Neural cell (in vitro differentiated cells): ENCODE measurements around the gene MAD1L1. TPM values are rescaled to one million over a fixed set of nuclear protein-coding genes. Genes with fewer than 3 reads are reported as not detected.

ENCODE experiments used
- H2AFZ ChIP-seq: fragments of 200-600, 300-800 bp; sonication (generic), shearing (Covaris generic); 2 replicates; pipeline ENCODE4 v1.6.0; 2014; ENCODE audit warnings: low read depth, mild to moderate bottlenecking, antibody characterized with exemption, low read length, moderate library complexity
- H3F3A ChIP-seq: fragments of 200-600 bp; shearing (Covaris generic); 2 replicates; pipeline ENCODE4 v1.6.1; 2016; ENCODE audit warnings: mild to moderate bottlenecking, moderate library complexity, mixed read lengths, antibody characterized with exemption, low read length; ENCODE audit not compliant: insufficient read depth, poor library complexity, severe bottlenecking
- H3K27ac ChIP-seq: fragments of 200-600, 300-800 bp; sonication (generic), shearing (Covaris generic); 2 replicates; pipeline ENCODE4 v1.5.1; 2014; ENCODE audit warnings: mild to moderate bottlenecking, low read length, moderate library complexity
- H3K27me3 ChIP-seq: fragments of 300-800, 200-600 bp; sonication (generic), shearing (Covaris generic); 2 replicates; pipeline ENCODE4 v1.6.0; 2014; ENCODE audit warnings: mild to moderate bottlenecking, low read depth, low read length, moderate library complexity; ENCODE audit not compliant: insufficient read depth
- H3K36me3 ChIP-seq: fragments of 300-800, 200-600 bp; sonication (generic), shearing (Covaris generic); 2 replicates; pipeline ENCODE4 v1.5.1; 2014; ENCODE audit warnings: mild to moderate bottlenecking, antibody characterized with exemption, low read length, moderate library complexity; ENCODE audit not compliant: insufficient read depth
- H3K4me2 ChIP-seq: fragments of 300-800, 200-600 bp; sonication (generic), shearing (Covaris generic); 2 replicates; pipeline ENCODE4 v1.6.0; 2014; ENCODE audit warnings: mild to moderate bottlenecking, low read length
- H3K4me3 ChIP-seq: fragments of 300-800, 200-600 bp; sonication (generic), shearing (Covaris generic); 2 replicates; pipeline ENCODE4 v1.5.1; 2014; ENCODE audit warnings: mild to moderate bottlenecking, low read length, moderate library complexity
- H3K79me2 ChIP-seq: fragments of 200-600 bp; shearing (Covaris generic); replicated peaks from 2 replicates; pipeline ENCODE4 v1.6.0; 2014; ENCODE audit warnings: mild to moderate bottlenecking, low read length, moderate library complexity; ENCODE audit not compliant: insufficient read depth
- H3K9ac ChIP-seq: fragments of 300-800, 200-600 bp; sonication (generic), shearing (Covaris generic); 2 replicates; pipeline ENCODE4 v1.6.1; 2016; ENCODE audit warnings: mild to moderate bottlenecking, low read length, mixed read lengths
- H3K9me2 ChIP-seq: fragments of 200-600 bp; shearing (Covaris generic); 2 replicates; pipeline ENCODE4 v1.6.1; 2016; ENCODE audit warnings: mild to moderate bottlenecking, low read length, mixed read lengths; ENCODE audit not compliant: insufficient read depth
- H3K9me3 ChIP-seq: fragments of 200-600, 300-800 bp; sonication (generic), shearing (Covaris generic); 2 replicates; pipeline ENCODE4 v1.6.1; 2016; ENCODE audit warnings: mild to moderate bottlenecking, mixed run types, low read length, moderate library complexity, mixed read lengths
- H4K20me1 ChIP-seq: fragments of 200-600 bp; shearing (Covaris generic); 2 replicates; pipeline ENCODE4 v1.6.1; 2016; ENCODE audit warnings: mild to moderate bottlenecking, mixed run types; ENCODE audit not compliant: insufficient read depth
- EP300 ChIP-seq: fragments of 450-650 bp; conservative IDR thresholded peaks from 2 replicates; pipeline ENCODE4 v1.6.1; 2014; ENCODE audit warnings: antibody characterized with exemption, mild to moderate bottlenecking, moderate library complexity; ENCODE audit not compliant: poor library complexity, severe bottlenecking
- EZH2 ChIP-seq: fragments of 200-600, 300-800 bp; shearing (Covaris generic), sonication (generic); IDR thresholded peaks from 2 replicates; pipeline ENCODE4 v1.6.1; 2014; ENCODE audit warnings: antibody characterized with exemption, low read length, borderline replicate concordance, mild to moderate bottlenecking; ENCODE audit not compliant: insufficient read depth, poor library complexity, severe bottlenecking
- MXI1 ChIP-seq: fragments of 450-650 bp; conservative IDR thresholded peaks from 2 replicates; pipeline ENCODE4 v1.6.1; 2014; ENCODE audit warnings: antibody characterized with exemption, mild to moderate bottlenecking; ENCODE audit not compliant: poor library complexity, severe bottlenecking
- RAD21 ChIP-seq: fragments of 450-650 bp; conservative IDR thresholded peaks from 2 replicates; pipeline ENCODE4 v1.6.1; 2014; ENCODE audit warnings: antibody characterized with exemption, mild to moderate bottlenecking, moderate library complexity
- SMC3 ChIP-seq: fragments of 450-650 bp; conservative IDR thresholded peaks from 2 replicates; pipeline ENCODE4 v1.6.1; 2014; ENCODE audit warnings: antibody characterized with exemption, mild to moderate bottlenecking, moderate library complexity; ENCODE audit not compliant: poor library complexity
- TAF1 ChIP-seq: IDR thresholded peaks from 2 replicates; pipeline ENCODE4 v1.6.1; 2012; ENCODE audit warnings: low read depth
- polyA plus RNA-seq: library from polyadenylated mRNA; depleted of rRNA; stranded (reverse); fragments of >200 nt; gene quantifications from 2 replicates; pipeline ENCODE4 v1.2.3, GENCODE V29; 2014
- TF ChIP-seq, protein P1 (sequence below): IDR thresholded peaks from 2 replicates; pipeline ENCODE4 v1.6.1; 2012; ENCODE audit warnings: borderline replicate concordance
- TF ChIP-seq, protein P2 (sequence below): fragments of 450-650 bp; IDR thresholded peaks from 2 replicates; pipeline ENCODE4 v1.5.1; 2014; ENCODE audit warnings: antibody characterized with exemption, mild to moderate bottlenecking, moderate library complexity; ENCODE audit not compliant: poor library complexity, severe bottlenecking

Gene MAD1L1
- polyA plus RNA-seq, 1 donor from 2014 or later = 31.4 TPM

DNA sequence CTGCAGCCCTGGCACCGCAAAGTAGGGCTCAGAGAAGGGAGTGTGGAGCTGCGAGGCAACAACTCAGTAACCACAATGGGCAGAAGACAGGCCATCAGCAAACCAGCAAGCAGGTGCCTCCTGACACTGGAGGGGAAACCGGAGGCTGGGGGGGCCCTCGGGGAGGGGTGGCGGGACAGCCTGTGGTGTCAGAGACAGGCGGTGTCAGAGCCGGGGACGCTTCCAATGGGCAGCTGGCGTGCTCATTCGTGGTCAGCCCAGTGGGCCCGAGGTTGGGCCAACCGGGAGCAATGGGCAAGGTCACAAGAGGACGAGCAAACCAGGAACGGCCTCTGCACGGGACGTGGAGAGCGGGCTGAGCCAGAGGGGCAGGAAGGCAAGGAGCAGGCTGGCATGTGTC lies 158.1 kb downstream of the MAD1L1 start:
- Histone ChIP-seq H3K27me3 (no peaks in the 10 kb centered on the region), H3K4me2 (no peak overlapping the region), H3K36me3 (no peaks in the 10 kb centered on the region), H3K9me3 (no peaks in the 10 kb centered on the region), H3K27ac (no peak overlapping the region), H3K4me3 (no peak overlapping the region), H3K9ac (no peak overlapping the region), H3K79me2 (no peaks in the 10 kb centered on the region), H3K9me2 (no peaks in the 10 kb centered on the region), H4K20me1 (no peaks in the 10 kb centered on the region), H3F3A (no peaks in the 10 kb centered on the region), H2AFZ (no peak overlapping the region)
- TF ChIP-seq SMC3 (no peak), EP300 (no peak), EZH2 (no peak), TAF1 (no peak), MXI1 (no peak), RAD21 (no peak)
- TF ChIP-seq, protein P1, sequence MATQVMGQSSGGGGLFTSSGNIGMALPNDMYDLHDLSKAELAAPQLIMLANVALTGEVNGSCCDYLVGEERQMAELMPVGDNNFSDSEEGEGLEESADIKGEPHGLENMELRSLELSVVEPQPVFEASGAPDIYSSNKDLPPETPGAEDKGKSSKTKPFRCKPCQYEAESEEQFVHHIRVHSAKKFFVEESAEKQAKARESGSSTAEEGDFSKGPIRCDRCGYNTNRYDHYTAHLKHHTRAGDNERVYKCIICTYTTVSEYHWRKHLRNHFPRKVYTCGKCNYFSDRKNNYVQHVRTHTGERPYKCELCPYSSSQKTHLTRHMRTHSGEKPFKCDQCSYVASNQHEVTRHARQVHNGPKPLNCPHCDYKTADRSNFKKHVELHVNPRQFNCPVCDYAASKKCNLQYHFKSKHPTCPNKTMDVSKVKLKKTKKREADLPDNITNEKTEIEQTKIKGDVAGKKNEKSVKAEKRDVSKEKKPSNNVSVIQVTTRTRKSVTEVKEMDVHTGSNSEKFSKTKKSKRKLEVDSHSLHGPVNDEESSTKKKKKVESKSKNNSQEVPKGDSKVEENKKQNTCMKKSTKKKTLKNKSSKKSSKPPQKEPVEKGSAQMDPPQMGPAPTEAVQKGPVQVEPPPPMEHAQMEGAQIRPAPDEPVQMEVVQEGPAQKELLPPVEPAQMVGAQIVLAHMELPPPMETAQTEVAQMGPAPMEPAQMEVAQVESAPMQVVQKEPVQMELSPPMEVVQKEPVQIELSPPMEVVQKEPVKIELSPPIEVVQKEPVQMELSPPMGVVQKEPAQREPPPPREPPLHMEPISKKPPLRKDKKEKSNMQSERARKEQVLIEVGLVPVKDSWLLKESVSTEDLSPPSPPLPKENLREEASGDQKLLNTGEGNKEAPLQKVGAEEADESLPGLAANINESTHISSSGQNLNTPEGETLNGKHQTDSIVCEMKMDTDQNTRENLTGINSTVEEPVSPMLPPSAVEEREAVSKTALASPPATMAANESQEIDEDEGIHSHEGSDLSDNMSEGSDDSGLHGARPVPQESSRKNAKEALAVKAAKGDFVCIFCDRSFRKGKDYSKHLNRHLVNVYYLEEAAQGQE = no peak
- TF ChIP-seq, protein P2, sequence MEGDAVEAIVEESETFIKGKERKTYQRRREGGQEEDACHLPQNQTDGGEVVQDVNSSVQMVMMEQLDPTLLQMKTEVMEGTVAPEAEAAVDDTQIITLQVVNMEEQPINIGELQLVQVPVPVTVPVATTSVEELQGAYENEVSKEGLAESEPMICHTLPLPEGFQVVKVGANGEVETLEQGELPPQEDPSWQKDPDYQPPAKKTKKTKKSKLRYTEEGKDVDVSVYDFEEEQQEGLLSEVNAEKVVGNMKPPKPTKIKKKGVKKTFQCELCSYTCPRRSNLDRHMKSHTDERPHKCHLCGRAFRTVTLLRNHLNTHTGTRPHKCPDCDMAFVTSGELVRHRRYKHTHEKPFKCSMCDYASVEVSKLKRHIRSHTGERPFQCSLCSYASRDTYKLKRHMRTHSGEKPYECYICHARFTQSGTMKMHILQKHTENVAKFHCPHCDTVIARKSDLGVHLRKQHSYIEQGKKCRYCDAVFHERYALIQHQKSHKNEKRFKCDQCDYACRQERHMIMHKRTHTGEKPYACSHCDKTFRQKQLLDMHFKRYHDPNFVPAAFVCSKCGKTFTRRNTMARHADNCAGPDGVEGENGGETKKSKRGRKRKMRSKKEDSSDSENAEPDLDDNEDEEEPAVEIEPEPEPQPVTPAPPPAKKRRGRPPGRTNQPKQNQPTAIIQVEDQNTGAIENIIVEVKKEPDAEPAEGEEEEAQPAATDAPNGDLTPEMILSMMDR = no peak

DNA sequence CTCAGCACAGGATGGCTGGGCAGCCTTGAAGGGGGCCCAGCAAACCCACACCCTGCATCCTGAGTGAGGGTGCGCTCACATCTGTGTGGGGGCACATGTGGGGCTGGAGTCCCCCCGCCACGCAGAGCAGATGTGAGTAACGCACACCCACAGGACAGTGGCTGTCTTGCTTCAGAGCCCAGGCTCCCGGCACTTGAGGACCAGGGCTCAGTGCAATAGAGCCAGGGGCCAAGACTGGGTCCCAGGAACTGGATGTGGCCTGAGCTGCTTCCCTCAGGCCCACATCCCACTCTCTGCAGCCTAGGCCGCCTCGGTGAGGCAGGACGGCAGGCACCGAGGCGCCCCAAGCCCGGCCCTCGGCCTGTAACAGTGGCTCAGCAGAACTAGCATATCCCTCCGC lies 159.9 kb downstream of the MAD1L1 start:
- Histone ChIP-seq H3F3A (no peaks in the 10 kb centered on the region), H3K4me3 (no peak overlapping the region), H3K27me3 (no peaks in the 10 kb centered on the region), H3K9ac (no peak overlapping the region), H3K27ac (no peak overlapping the region), H3K9me3 (no peaks in the 10 kb centered on the region), H2AFZ (no peak overlapping the region), H3K9me2 (no peaks in the 10 kb centered on the region), H3K36me3 (no peaks in the 10 kb centered on the region), H4K20me1 (no peaks in the 10 kb centered on the region), H3K4me2 (no peak overlapping the region), H3K79me2 (no peaks in the 10 kb centered on the region)
- no peak for TF ChIP-seq EZH2
- no peak for TF ChIP-seq RAD21
- TF ChIP-seq, protein P2 = no peak
- TF ChIP-seq, protein P1 = no peak
- no peak for TF ChIP-seq SMC3
- TF ChIP-seq TAF1 = no peak
